SK-MEL-5 (cell line): Measurements from ENCODE around the gene UBAC2. TPM values are rescaled to one million over a fixed set of nuclear protein-coding genes. Genes with fewer than 3 reads are reported as not detected.
"Not testable (repeated sequence)": the region's sequence is repeated elsewhere in the genome, so short reads cannot be mapped to it uniquely, and the experiment has no call there.

Experiments used
- DNase-seq: peaks from one replicate; pipeline ENCODE4 v3.0.0-alpha.2; 2016; ENCODE audit warnings: low read depth, low spot score
- in situ Hi-C: cut with HindIII; loops from 2 replicates; pipeline ENCODE4 v1.10.0; 2016; ENCODE audit warnings: low sequenced_read_pairs, high pct_unique_total_duplicates, low pct_unique_long_range_greater_than_20kb
- total RNA-seq: library from RNA; depleted of rRNA; stranded (reverse); fragments of >200 nt; shearing (Covaris generic); gene quantifications from 2 replicates; pipeline ENCODE4 v1.2.3, GENCODE V29; 2014

The UBAC2 gene
- total RNA-seq, 1 experiment from 2014 or later = 70.2 TPM

DNA sequence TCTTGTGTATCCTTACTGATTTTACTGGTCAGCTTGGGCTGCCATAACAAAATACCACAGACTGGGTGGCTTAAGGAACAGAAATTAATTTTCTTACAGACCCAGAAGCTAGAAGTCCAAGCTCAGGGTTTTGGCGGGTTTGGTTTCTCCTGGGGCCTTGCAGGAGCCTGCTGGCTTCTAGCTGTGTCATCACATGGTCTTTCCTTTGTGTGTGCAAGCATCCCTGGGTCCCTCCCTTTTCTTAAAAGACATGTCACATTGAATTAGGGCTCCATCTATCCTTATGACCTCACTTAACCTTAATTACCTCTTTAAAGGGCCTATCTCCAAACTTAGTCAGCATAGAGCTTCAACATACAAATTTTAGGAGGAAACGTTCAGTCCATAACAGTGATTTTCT is 23.4 kb downstream of the UBAC2 start:
- DNase-seq = no peak
- in situ Hi-C loops = no loop called here

DNA sequence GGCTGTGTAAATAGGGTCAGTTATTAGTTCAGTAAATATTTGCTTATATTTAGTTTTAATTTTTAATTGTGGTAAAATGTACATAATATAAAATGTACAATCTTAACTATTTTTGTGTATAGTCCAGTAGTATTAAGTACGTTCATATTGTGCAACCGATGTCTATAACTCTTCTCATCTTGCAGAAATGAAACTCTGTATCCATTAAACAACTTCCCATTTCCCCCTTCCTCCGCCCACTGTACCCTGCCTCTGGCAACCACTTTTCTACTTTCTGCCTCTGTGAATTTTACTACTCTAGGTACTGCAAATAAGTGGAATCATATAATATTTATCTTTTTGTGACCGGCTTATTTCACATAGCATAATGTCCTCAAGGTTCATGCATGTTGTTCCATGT is 24.4 kb downstream of the UBAC2 start:
- DNase-seq = no peak
- in situ Hi-C loops = no loop called here

DNA sequence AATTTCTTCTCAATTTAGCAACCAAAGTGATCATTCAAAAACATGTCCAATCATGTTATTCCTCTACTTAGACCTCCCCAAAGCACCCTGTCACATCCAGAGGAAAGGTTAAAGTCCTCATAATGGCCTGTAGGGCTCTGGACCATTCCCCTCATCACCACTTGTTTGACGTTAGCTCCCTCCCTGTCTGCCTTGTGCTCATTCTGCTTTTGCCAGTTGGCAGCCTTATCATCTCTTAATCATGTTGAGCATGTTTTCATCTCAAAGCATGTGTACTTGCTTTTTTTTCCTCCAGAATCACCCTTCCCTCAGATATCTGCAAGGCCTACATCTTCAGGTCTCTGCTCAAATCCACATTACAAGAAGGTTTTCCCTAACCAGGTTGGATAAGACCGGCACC is 25.9 kb downstream of the UBAC2 start:
- in situ Hi-C loops = no loop called here
- no peak for DNase-seq

DNA sequence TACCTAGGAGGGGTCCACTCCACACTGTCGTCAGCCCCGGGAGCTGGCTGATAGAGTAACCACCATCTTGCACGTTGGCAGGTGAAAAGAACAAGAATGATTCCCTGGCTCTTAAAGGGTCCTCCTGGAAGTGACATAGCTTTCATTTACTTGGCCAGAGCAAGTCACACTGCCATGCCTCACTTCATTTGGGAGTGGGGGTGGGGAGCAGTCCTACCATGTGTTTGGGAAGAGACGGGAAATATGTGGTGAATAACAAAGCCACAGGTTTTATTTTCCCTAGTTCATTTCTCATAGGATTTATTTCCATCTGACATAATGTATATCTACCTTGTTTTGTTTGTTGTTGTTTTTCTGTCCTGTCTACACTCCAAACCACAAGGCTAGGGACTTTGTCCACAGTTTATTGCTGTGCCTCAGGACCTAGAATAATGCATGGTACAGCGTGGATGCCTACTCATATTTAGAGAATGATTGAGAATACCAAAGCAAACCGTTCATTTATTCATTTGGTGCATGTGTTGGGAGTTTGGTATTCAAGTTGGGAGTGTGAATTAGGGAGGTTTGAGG is 26.8 kb downstream of the UBAC2 start:
- DNase-seq = no peak
- in situ Hi-C loops = no loop called here

DNA sequence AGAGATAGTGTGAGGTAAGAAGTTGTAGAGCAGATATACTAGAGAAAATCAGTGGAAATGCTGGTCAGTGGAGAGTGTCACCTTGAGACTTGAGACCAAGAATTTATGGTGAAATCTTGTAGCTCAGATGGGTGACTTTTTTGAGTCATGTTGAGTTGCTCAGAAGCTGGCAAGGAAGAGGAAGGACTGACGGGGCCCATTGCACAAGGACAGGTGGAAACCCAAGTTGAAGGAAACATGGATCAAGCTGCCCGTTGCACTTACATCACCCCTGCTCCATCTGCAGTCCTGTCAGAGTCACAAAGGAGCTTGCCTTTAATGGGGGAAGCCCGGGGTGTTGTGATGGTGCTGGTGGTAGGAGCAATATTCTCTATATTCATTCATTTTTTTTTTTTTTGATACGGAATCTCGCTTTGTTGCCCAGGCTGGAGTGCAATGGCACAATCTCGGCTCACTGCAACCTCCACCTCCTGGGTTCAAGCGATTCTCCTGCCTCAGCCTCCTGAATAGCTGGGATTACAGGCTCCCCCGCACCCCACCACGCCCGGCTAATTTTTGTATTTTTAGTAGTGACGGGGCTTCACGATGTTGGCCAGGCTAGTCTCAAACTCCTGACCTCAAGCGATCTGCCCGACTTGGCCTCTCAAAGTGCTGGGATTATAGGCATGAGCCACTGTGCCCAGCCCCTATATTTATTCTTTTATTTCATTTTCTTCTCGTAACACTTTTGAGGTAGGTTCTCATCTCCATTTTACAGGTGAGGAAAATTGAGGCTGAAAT is 27.4 kb downstream of the UBAC2 start:
- in situ Hi-C loops = no loop called here
- DNase-seq = no peak

DNA sequence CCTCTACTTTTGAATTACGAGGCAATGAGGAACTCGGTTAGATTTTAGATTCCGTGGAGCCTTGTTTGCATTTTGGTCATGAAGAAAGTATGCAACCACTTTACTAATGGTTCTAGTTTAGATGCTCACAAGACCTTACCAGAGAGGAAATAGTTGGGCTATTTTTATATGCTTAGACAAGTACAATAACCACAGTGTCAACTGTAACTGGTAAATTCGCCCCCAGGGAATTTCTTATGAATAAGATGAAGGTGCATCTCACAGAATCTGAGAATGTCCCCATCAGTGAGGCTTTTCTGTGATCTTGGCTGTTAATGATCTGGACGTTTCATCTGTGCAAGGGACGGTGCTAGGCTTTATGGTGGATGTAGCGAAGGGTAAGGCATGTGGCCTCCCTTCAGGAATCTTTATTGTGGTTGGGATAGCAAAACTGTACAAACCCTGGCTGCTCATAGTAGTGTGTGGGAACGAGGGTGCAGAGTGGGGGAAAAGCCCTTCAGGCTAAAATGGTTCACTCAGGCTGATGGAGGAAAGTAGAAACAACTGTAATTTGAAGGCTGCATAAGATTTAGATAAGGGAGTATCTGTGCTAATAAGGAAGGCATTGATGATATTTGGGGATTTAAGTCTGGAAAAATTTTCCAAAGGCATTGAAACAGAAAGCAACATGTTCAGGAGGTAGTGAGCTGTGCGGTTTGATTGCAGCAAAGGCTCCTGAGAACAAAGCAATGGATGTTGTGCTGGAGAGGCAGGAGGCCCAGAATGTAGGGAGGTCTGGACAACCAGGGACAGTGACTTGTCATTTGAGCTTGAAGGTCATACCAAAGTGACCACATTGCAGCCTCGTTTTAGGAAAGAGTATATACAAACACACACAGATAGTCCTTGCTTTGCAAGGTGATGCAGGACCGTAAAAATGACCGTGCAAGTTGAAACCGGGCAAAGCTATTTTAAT is 28.4 kb downstream of the UBAC2 start:
- in situ Hi-C loops = no loop called here
- DNase-seq = peak; percentile 92

DNA sequence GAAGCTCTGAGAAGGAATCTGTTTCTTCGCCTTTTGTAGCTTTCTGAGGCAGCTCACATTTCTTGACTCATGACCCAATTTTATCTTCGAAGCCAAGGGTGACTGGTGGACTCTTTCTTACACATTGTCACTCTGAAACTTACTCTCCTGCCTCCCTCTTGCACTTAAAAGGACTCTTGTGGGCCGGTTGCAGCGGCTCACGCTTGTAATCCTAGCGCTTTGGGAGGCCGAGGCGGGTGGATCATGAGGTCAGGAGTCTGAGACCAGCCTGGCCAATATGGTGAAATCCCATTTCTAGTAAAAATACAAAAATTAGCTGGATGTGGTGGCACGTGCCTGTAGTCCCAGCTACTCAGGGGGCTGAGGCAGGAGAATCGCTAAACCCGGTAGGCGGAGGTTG is 29.9 kb downstream of the UBAC2 start:
- in situ Hi-C loops, DNase-seq: not testable (repeated sequence)

DNA sequence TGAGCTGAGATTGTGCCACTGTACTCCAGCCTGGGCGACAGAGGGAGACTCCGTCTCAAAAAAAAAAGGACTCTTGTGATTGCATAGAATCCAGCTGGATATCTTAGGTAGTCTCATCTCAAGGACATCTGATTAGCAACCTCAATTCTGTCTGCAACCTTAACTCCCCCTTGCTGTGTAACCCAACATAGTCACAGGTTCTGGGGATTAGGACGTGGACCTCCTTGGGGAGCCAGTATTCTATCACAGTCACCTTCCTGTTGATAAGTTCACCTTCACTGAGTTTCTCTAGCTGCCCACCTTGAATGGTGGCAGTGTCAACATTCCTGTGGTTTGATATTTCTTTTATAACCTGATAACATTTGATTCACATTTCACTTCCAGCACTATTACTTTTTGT is 30.3 kb downstream of the UBAC2 start:
- in situ Hi-C loops = no loop called here
- DNase-seq = no peak

DNA sequence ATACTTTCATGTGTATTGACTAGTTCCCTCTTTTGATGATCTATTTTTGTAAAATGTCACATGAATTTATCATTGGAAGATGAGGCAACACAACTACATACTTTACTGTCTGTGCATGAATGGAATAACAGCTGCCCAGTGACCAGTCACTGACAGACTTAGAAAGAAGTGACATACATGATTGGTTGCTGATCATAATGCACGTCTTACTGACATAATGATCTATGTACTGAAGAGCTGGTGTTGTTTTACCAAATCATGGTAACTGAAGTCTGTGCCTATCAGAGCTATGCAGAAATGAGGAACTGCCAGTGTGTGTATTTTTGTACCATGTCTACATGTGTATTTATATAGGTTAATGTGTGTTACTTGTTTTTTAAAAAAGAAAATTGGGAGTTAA is 31.1 kb downstream of the UBAC2 start:
- DNase-seq = no peak
- in situ Hi-C loops = no loop called here

DNA sequence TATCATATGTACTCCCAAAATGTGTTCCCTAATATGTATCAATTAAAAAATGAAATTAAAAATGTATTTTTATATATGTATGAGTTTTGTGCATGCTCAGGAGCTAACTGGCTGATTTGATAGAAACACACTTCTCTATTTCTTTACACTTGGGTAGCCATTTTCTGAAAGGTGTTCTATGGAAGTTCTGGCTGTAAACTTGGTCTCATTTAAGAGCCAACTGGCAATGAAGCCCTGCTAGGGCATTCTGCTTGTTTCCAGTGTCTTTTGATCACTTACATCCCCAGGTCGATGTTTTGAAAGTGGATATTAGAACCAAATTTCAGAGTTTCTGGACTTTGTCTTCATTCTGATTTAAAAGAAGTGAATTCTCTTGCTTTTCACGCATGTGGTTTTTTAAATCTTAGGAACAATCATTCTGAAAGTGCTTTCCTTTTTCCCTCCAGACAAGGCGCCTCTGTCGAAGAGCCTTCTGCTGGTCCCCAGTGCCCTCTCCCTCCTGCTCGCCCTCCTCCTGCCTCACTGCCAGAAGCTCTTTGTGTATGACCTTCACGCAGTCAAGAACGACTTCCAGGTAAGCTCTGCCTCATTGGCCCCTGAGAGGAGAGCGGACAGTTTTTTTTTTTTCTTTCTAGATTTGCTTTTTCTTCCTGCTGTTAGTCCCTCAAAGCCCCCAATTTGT is 37.5 kb downstream of the UBAC2 start:
- in situ Hi-C loops = no loop called here
- DNase-seq = peak; percentile 41

DNA sequence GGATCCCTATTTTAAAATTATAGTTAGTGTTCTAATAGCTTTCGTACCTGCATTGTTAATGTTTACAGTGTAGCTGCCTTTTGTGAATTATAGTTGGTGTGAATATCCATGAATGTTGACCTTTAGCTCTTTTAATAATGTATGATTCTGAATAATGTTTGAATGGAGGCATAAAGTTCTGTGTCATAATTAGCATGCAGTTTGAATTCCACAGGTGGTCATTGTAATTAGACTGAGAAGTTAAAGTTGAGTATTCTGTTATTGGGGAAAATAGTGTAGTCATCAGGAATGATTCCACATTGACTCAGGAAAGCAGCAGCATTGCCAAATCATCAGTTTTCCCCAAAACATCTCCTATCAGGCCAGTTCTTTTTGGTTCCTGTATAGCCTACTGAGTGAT is 45.4 kb downstream of the UBAC2 start:
- in situ Hi-C loops = no loop called here
- DNase-seq = no peak

DNA sequence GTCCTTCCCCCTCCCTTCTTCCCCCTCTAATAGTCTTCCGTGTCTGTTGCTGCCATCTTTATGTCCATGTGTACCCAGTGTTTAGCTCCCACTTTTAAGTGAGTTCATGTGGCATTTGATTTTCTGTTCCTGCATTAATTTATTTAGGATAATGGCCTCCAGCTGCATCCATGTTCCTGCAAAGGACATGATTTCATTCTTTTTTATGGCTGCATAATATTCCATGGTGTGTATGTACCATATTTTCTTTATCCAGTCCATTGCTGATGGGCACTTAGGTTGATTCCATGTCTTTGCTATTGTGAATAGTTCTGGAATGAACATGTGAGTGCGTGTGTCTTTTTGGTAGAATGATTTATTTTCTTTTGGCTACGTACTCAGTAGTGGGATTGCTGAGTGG is 48.5 kb downstream of the UBAC2 start:
- DNase-seq, in situ Hi-C loops: not testable (repeated sequence)

DNA sequence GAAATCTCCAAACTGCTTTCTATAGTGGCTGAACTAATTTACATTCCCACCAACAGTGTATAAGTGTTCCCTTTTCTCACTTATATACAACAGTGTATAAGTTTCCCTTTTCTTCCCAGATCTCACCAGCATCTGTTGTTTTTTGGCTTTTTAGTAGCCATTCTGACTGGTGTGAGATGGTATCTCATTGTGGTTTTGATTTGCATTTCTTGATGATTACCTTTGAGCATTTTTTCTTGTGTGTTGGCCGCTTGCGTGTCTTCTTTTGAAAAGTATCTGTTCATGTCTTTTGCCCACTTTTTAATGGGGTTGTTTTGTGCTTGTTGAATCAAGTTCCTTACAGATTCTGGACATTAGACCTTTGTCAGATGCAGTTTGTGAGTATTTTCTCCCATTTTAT is 49.0 kb downstream of the UBAC2 start:
- DNase-seq, in situ Hi-C loops: not testable (repeated sequence)

DNA sequence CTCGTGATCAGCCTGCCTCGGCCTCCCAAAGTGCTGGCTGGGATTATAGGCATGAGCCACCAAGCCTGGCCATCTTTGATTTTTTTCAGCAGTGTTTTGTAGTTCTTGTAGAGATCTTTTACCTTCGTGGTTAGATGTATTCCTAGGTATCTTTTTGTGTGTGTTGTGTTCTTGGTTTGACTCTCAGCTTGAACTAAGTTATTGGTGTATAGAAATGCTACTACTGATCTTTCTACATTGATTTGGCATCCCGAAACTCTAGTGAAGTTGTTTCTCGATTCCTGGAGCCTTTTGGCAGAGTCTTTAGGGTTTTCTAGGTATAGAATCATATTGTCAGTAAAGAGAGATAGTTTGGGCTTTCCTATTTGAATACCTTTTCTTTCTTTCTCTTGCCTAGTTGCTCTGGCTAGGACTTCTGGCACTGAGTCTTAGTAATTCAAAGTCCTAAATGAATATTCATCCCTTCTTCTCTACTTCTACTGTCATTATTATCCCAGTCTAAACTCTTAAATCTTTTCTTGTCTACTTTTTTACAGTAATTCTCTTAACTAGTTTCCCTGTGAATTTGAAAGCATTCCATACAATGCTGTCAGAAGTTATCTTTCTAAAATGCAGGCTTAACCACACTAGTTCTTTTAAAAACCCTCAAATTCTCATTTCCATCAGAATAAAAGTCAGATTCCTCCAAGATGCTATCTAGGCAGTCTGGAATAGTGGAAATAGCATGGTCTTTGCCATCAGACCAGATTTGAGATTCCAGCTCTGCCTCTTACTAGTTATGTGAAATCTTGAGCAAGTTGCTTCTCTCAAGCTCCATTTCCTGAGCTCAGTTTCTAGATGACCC is 50.5 kb downstream of the UBAC2 start:
- in situ Hi-C loops = no loop called here
- no peak for DNase-seq

DNA sequence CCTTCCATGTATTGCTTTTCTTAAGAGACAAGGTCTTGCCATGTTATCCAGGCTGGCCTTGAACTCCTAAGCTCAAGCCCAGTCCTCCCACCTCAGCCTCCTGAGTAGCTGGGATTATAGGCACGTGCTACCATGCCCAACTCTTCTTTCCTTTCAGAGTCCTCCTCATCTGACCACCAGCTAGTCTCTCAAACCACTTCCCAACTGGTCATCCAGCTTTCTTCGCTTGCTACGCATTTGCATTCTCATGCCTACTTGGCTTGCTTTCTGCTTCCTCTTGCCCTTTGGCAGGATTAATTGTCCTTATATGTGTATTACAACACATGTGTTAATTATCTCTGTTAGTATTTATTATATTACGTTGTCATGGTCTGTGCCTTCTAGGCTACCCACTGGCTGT is 51.3 kb downstream of the UBAC2 start:
- DNase-seq = no peak
- in situ Hi-C loops = no loop called here

DNA sequence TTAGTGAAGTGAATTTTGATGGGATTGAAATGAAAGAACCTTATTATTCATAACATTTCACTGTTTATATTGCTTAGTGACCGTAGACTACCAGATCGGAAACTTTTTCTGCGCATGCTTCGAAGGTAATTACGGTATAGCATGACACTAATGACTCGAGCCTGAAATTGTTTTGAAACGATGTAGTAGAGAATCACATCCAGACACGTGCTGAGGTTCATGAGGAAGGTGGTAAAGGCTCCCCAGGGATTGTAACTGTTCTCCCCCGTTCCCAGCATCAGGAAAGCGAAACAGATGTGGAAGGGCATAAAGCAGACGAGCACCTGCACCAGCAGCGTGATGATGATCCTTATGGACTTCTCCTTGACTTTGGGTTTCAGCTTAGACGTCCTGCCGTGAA is 54.2 kb downstream of the UBAC2 start:
- in situ Hi-C loops = no loop called here
- DNase-seq = no peak

DNA sequence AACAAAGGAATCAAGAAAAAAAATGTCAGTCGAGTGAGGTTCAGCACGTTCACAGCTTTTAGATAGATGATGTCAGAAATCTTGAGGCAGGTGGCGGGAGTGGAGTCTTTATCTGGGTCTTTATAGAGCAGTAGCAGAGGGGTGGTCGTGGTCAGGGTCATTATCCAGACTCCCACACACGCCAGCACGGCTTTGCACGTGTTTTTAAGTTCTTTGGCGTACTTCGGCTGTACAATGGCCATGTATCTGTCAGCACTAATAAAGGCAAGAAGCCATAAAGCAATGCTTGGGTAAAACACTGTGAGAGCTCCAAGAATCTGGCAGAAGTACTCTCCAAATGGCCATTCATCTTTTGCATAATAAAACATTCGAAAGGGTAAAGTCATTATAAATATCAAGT is 54.6 kb downstream of the UBAC2 start:
- in situ Hi-C loops = no loop called here
- no peak for DNase-seq
